GM19099 (cell line): ENCODE results near the gene PAK5.

Experiments
- POLR2A ChIP-seq: IDR thresholded peaks from 3 replicates; pipeline ENCODE4 v1.6.1; 2011; ENCODE audit warnings: low read depth; ENCODE audit not compliant: insufficient read length; ENCODE audit errors: extremely low read depth

Gene PAK5

DNA sequence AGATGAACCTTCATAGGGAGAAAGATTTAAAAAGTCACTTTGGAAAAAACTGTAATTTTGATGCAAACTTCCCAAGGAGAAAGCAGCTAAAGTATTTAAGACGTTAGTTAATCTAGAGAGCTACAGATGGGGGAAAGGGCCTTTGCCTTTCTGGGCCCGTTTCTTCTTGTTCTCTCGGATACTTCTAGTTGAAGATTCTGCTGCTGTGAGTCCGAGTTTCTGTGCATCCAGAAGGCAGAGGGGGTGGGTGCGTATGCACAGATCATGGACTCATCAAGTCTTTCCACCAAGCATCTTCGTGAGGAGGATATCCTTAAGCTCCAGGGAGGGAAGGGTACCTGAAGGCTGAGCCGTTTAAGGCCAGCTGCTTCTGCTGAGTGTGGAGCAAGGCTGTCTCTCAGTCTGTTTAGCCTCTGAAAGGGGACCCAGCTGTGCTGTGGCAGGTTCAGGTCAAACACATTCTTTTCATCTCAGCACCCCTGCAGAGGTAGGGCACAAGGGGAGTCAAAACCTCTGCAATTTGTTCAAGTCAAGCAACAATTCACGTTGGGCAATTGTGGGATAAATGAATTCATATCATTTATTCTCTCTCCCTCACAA lies 320.2 kb downstream of the PAK5 start:
- no peak for TF ChIP-seq POLR2A

GRCh38 chr20:9517297-9518162 lies 321.3 kb downstream of the PAK5 start:
- no peak for TF ChIP-seq POLR2A

GRCh38 chr20:9516234-9516871 lies 322.5 kb downstream of the PAK5 start:
- no peak for TF ChIP-seq POLR2A

DNA sequence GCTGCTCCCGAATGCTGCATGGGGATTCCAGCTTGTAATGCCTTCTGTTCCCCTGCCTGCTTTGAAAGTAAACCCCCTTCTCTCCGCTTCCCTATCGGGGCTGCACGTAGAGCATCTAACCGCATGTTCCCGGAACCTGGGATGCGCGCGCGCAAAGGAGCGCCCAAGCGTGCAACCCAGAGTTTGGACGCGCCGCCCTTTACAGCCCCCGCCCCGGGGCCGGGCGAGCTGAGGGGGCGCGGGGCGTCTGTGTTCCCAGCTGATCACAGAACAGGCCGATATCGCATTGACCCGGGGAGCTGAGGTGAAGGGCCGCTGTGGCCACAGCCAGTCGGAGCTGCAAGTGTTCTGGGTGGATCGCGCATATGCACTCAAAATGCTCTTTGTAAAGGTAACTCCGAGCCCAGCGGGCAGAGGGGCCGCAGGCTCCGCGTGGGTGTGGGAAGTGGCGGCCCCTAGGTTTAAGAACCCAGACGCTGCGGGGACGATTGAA lies 323.1 kb downstream of the PAK5 start:
- no peak for TF ChIP-seq POLR2A

- no peak for TF ChIP-seq POLR2A
Measured at GRCh38 chr20:9515214-9515585, 323.7 kb downstream of the PAK5 start.

DNA sequence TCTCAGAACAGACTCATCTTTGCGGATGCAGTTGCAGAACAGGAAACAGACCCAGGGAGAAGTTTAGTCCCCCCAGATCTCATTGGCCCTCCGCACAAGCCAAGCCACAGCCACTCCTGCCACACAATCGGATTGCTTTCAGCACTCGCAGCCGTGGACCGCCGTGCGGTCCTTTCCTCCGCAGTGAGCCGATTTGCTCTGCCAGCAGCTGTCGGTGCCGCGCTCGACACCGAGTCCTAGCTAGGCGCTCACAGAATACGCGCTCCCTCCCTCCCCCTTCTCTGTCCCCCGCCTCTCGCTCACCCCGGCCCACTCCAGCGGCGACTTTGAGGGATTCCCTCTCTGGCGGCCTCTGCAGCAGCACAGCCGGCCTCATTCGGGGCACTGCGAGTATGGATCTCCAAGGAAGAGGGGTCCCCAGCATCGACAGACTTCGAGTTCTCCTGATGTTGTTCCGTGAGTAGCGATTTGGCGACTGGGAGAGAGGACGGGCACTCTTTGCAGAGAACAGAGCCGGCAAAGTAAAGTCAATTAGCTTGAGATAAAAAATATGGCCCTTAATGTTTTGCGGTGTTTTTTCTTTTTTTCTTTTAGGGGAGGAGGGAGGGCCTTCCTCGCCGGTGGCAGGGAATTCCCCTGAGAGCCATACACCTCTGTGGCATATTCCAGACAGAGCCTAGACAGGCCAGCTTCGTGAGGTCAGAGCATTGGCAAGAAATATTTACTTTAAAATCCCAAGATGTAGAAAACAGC lies 324.2 kb downstream of the PAK5 start, which contains the start of gene LAMP5:
Gene LAMP5, plus strand, starts transcription at position 130 of the 753 bp plus-strand sequence. Its CDS starts 263 bp downstream, at position 393.
- TF ChIP-seq POLR2A = no peak

DNA sequence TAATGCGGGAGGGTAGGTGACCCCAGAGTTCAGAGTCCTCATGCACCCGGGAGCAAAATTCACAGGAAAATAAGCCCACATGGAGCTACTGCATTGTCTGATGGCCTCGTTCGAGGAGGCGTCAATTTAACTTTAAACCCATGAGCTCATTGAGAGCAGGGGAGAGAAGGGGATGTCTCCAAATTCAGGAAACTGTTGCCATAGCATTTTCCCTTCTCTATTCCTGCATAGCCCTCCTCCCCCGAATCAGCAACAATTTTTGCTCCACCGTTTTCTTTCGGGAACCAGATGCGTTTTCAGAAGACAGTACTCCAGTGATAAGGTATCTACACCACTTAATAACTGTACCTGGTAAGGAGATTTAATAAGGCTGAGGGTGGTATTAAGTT lies 324.8 kb downstream of the PAK5 start:
- no peak for TF ChIP-seq POLR2A

GRCh38 chr20:9510911-9511310 lies 328.0 kb downstream of the PAK5 start:
- TF ChIP-seq POLR2A = no peak

- no peak for TF ChIP-seq POLR2A
Measured at GRCh38 chr20:9509246-9509645, 329.6 kb downstream of the PAK5 start.

DNA sequence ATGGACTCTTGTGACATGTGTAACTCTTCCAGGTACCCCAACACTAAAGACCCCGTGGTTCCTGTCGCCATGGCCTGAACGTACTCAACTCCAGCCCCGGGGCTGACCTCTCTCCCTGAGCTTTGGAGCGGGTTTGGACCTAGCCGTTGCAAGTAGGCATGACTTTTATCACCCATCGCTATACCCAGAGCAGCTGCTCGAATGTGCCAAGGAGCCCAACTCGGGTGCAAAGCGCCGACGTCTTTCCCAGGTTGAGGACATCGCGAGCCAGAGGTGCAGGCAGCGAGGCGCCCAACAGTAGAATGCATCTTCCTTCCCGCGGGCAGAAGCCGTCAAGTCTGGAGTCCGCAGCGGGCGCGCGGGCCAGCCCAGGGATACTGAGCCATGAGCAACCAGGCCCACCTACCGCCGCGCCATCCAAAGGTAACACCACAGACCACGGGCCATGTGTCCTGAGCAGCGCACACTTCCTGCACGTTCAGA lies 330.1 kb downstream of the PAK5 start:
- no peak for TF ChIP-seq POLR2A

DNA sequence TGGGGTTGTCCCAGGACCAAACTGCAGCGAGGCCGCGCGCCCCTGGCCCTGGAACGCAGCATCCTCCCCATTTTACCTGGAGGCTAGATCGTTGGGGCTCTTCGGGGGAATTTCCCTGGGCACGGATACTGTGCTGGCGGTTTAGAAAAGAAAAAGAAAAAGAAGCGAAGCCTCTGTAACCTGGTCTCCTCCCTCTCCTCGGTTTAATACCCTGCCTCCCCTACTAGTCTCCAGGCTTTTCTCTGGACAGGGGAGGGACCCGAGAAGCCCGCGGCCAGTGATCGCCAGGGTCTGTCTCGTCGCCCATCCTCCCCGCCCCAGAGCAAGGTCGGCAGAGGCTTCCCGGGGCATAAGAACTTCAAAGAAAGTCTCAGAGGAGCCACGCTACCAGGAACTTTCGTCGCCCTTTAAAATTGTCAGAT lies 330.6 kb downstream of the PAK5 start:
- no peak for TF ChIP-seq POLR2A

GRCh38 chr20:9507544-9508239 lies 331.2 kb downstream of the PAK5 start:
- no peak for TF ChIP-seq POLR2A

GRCh38 chr20:9506964-9507369 lies 331.9 kb downstream of the PAK5 start:
- TF ChIP-seq POLR2A = no peak

DNA sequence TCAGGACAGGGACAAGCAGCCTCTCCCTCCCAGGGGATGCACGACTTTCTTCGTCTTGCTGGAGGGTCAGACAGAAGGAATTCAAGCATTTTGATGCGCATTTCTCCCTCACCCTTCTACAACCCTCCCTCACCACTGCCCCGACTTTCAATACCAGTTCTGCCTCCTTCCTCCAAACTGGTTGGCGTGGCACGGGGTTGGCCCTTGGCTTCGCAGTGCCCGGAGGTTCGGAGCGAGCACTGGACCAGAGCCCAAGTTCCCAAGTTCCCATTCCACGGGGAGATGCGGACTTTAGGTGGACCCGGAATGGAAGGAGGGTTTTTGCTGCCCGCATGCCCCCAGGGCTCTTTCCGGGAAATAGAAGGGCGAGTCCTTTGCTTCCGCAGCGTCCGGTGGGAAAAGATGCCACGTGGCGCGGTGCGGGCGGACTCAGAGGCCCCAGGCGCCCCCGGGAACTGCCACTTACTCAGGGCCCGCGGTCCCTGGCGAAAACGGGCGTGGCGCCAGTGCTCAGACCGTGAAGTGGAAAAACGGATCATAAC lies 332.5 kb downstream of the PAK5 start:
- no peak for TF ChIP-seq POLR2A
